GM18498 (cell line): ENCODE data around the gene GSK3B.
"Not testable (repeated sequence)": the region's sequence is repeated elsewhere in the genome, so short reads cannot be mapped to it uniquely, and the experiment has no call there.

Experiments used
- ATAC-seq: cut with Tn5 transposase; IDR thresholded peaks from one replicate; pipeline ENCODE4 v1.9.1; 2021; ENCODE audit warnings: mild to moderate bottlenecking, moderate library complexity; ENCODE audit not compliant: unreplicated experiment

The GSK3B gene

GRCh38 chr3:120057626-120058025, 36.6 kb downstream of the GSK3B start:
- peak; percentile 47 for ATAC-seq

DNA sequence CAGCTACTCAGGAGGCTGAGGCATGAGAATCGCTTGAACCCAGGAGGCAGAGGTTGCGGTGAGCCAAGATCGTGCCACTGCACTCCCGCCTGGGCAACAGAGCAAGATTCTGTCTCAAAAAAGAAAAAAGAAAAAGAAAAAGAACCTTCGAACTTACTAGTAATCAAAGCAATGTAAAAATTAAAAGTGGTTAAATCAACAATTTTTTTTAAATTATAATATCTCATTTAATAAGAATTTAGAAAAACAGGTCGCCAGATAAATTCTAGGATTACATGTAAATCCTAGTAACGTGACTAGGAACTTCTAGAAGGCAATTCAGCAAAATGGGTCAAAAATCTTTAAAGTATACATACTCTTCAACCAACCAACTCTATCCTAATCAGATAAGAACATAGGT, 37.2 kb downstream of the GSK3B start:
- no peak for ATAC-seq

DNA sequence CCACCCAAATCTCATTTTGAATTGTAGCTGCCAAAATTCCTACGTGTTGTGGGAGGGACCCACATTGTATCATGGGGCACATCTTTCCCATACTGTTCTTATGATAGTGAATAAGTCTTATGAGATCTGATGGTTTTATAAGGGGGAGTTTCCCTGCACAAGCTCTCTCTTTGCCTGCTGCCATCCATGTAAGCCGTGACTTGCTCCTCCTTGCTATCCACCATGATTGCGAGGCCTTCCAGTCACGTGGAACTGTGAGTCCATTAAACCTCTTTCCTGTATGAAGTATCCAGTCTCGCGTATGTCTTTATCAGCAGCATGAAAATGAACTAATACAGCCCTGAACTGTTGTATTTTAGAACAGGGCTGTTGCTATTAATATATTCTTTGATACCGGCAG, 40.6 kb downstream of the GSK3B start:
- not testable (repeated sequence) for ATAC-seq

GRCh38 chr3:120052677-120053076, 41.6 kb downstream of the GSK3B start:
- peak; percentile 28 for ATAC-seq

- ATAC-seq = peak; percentile 75
Observed at GRCh38 chr3:120052225-120052624, 42.0 kb downstream of the GSK3B start.

GRCh38 chr3:120051570-120051969, 42.7 kb downstream of the GSK3B start:
- ATAC-seq = not testable (repeated sequence)

- ATAC-seq = no peak
Observed at GRCh38 chr3:120049881-120050539, 44.2 kb downstream of the GSK3B start.

DNA sequence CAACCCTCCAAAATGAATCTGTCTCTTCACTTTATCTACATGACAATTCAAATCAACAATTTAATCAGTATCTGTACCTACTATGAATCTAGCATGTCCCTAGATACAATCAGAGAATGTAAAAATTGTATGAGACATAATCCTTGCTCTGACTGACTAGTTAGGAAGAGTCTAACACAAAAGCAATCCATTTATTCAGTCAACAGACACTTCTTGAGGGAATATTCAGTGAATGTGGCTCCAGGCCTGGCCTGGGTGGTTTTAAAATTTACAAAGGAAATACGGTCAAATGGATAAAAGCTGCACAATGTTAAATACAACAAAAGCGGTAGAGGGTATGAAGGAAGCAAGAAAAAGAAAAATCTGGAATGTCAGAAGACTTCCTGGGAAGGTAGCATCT, 45.2 kb downstream of the GSK3B start:
- ATAC-seq = no peak

DNA sequence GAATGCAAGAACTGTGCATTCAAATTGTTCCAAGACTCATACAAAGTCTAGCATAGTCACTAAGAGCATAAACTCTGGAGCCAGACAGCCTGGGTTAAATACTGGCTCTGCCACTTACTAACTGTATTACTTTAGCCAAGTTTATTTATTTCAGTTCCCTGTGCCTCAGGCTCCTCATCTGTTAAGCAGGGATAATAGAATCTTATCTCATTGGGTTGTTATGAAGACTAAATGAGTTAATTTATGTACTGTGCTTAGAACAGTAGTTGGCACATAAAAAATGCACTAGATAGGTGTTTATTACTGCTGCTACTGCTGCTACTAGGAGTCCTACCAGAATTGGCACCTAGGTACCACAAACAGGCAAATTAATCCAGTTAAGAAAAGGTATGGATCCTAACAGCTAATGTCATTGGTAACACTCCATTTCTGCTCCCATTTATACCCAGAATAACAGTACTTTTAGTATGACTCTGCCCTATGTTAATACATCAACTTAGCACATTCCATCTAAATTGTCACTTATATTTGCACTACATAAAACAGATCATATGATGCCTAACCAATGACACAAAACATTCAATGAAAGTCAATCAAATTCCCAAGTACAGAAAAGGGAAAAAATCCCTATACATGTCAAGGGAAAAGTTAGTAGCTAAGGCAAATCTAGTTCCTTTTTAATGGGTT, 45.7 kb downstream of the GSK3B start:
- no peak for ATAC-seq

DNA sequence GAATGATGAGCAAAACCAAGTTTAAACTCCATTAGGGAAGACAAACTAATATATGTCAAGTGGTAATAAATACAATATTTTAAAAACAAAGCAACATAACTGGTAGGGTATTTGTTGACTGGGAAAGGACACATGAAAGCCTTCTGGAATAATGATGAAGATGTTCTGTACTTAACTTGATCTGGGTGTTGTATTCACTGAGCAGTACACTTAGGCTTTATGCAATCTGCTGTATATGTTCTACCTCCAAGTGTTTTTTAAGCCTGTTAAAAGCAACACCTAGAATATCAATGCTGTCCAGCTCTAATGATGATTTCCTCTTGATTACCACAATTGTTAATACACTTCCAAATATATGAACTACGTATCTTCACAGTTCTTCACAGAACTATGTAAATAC, 46.6 kb downstream of the GSK3B start:
- no peak for ATAC-seq

DNA sequence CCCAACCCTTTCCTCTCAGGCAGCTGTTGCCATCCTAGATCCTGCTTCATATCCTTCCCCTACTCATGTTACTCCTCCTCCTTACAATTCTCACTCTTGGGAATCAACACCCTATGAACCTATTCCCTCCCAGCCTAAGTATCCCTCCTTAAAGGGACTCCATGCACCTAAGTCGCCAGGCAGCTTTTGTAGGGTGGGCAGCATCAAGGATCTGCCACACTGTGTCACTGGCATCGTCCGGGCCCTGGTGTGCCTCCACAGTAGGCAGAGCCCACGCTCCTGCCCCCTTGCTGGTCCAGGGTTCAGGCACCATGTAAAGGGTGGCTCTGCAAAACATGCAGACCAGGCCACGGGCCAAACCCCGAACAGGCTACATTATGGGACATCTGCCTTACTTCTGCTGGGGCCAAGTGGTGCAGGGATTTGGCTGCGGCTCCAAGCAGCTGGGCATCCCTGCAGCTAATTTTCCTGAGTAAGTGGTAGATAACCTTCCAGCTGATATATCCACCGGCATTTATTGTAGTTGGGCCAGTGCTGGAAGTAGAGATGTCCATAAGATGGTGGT, 53.4 kb downstream of the GSK3B start:
- ATAC-seq = no peak

- ATAC-seq = no peak
Observed at GRCh38 chr3:120039642-120040610, 54.3 kb downstream of the GSK3B start.

DNA sequence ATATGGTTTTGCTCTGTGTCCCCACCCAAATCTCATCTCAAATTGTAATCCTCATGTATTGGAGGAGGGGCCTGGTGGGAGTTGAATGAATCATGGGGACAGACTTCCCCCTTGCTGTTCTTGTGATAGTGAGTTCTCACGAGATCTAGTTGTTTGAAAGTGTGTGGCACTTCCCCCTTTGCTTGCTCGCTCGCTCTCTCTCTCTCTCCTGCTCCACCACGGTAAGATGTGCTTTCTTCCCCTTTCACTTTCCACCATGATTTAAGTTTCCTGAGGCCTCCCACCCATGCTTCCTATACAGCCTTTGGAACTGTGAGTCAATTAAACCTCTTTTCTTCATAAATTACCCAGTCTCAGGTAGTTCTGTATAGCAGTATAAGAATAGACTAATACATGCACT, 60.7 kb downstream of the GSK3B start:
- ATAC-seq = no peak

DNA sequence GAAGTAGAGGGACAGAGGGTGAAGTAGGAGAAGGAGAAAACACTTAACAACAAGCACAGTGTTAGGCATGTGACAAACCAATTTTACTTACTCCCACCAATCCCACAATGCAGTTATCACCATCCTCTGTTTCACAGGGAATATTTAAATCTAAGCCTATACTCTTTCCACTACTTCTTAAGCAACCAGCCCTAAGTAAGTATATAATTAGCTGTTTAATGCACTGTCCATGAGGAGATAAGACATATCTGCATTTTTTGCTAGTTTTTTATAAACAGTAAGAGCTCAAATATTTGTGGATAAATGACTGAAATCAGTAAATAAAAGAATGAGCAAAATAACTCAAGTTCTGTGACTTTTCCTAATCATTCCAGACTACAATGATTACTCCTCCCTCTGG, 62.7 kb downstream of the GSK3B start:
- ATAC-seq = no peak

DNA sequence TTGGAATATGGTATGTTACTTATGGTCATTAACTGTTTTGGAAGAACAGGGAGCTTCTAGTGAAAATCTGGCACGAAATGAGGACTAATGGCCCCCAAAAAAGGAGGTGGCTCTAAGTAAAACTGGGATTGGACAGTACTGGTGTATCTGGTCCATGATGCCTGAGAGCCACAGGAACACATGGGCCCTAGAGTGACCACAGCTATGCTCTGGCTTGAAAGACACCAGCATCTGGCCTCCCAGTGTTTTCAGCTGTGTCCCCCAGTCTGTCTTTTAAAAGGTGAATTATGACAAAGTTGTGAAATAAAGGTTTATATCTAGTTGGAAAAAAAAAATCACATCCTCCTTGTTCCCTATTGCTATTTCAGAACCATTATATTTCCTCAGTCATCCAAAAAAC, 64.5 kb downstream of the GSK3B start:
- ATAC-seq = no peak

GRCh38 chr3:120028271-120029047, 65.8 kb downstream of the GSK3B start:
- no peak for ATAC-seq

DNA sequence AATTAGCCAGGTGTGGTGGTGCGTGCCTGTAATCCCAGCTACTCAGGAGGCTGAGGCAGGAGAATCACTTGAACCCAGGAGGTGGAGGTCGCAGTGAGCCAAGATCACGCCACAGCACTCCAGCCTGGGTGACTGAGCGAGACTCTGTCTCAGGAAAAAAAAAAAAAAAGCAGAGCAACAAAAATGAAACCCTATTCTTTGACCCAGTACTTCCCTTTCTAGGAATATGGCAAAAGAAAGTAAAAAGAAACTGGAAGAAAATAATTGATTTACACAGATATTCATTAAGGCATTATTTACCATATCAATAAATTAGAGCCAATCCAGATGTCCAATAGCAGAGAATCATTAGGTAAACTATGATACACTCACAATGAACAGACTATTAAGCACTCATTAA, 67.0 kb downstream of the GSK3B start:
- ATAC-seq = no peak

DNA sequence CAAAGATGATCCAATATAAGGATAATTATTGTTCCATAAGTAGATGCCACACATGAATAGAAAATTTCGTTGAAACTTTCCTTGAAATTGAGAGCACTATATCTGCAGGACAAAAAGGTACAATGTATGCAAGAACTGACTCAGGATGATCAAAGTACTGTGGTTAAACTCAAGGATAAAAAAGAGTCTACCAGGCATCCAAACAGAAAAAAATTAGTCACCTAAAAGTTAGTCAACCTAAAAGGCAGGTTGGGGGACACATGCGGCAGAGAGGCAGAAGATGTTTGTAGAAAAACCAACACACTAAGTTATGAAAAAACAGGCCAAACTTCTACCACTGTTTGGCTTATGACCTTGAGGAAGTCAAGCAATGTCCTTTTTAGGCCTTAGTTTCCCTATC, 68.7 kb downstream of the GSK3B start:
- ATAC-seq = no peak

DNA sequence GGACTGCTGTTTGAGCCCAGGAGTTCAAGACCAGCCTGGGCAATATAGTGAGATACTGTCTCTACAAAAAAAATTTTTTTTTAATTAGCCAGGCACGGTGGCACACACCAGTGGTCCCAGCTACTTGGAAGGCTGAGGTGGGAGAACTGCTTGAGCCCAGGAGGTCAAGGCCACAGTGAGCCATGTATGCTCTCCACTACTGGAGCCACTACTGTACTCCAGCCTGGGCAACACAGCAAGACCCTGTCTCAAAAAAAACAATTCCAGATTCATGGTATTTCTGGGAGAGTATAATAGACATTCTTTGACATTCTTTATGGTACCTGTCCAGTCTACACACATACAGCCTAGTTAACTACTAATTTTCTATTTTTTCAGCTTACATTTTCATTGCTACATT, 70.1 kb downstream of the GSK3B start:
- ATAC-seq = no peak

DNA sequence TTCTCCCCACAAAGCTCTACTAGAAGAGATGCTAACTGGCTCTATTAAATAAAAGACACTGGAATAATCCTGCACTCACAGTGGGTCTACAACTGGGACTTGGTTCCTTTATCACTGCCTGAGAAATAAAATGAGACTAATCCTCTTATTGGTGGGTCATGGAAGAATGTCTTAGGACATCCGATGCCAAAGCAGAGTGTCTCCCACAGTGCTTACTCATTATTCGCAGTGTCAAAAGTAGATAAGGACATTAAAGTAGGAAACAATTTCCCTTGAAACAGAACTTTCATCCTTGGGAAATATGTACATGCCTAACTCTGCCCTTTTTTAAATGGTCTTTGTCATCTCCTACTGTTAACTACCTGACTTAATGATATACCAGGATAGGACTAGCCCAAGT, 71.5 kb downstream of the GSK3B start:
- no peak for ATAC-seq

- ATAC-seq = no peak
Observed at GRCh38 chr3:120021523-120021922, 72.7 kb downstream of the GSK3B start.
